Vein endothelial cell (primary cell): ENCODE data around the gene SPATA45. TPM values are rescaled to one million over a fixed set of nuclear protein-coding genes. Genes with fewer than 3 reads are reported as not detected.

Experiments used
- small RNA-seq: library from RNA; depleted of rRNA; stranded (forward); fragments of <200 nt; gene quantifications from one replicate; pipeline ENCODE3, GENCODE V24; 2012
- total RNA-seq: library from RNA; depleted of rRNA; stranded (reverse); fragments of >200 nt; gene quantifications from 2 replicates; pipeline ENCODE4 v1.2.3, GENCODE V29; 2012

SPATA45 gene
- total RNA-seq: not detected in 2 replicates

DNA sequence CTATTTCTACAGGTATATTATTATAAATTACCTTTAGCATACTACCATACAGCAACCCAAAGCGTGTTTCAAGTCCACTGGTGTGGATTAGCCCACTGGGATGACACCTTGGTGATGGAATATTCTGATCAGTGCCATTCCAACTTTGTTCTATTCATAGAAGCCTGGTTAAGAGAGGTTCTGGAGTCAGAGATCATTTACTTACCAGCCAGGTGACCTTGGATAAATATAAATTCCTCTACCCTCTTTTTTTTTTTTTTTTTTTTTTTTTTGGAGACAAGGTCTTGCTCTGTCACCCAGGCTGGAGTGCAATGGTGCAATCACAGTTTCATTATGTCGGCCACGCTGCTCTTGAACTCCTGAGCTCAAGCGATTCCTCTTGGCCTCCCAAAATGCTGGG is at the start of gene SPATA45:
SPATA45 (minus strand) TSS at position 101 of the 400 bp plus-strand sequence. CDS start 11,500 bp downstream, outside the sequence.

DNA sequence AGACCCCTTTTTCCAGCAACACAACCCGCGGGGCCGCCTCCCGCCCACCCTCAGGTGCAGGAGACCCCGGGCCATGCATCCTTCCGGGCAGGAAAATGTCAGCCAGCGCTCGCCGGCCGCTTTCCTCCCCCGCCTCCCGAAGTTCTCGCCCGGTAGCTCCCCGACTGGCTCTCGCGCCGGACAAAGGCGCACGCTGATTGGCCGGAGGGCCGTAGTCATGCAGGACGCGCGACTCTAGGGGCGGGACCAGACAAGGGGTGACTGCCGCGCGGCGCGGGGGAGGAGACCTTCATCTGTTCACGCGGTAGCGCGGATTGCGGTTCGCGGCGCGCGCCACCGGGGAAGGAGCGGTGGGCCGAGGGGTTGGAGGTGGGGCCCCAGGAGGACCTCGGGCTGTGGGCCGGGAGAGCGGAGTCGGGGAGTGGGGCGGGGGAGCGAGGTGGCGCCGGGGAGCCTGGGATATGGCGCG is 10.6 kb upstream of the SPATA45 start, which contains the start of gene FLVCR1:
FLVCR1 (plus strand) TSS at position 284 of the 469 bp plus-strand sequence; CDS start at position 462, 178 bp downstream.

DNA sequence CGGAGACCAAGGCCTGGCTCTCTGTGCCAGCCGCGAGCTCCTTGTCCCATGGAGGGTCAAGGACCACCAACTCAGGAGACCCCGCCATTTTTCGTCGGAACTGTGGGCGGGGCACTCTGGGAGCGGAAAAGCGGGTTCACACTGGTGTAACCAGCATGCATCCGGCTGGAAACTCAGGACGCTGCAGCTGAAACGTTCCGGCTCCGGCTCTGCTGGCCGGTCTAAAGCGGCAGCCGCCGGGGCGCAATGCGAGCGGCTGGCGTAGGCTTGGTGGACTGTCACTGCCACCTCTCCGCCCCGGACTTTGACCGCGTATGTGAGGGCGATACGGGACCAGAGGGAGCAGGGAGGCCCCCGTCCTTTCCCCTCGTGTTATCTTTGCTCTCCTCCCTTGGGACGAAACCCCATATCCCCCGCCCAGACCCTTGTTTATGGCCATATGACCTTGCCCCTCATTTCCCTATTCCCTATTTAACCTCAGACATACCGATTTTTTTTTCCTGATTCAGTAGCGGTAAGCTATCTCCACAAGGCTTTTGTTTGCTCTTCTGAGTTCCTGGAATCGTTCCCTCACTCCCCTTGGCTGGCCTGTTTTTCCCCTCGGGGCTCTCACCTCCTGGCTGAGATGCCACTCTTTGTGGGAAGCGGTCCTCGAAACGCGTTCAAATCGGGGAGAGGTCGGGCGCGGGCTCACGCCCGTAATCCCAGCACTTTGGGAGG is 55.6 kb downstream of the SPATA45 start, which contains the start of the genes NSL1 and TATDN3:
NSL1 (minus strand) TSS at position 102 of the 720 bp plus-strand sequence; CDS start at position 88, 14 bp downstream.
TATDN3 (plus strand) TSS at position 219 of the 720 bp plus-strand sequence; CDS start at position 247, 28 bp downstream.

Small RNAs within 50 kb of the gene (small RNA-seq; reads per million reads assigned to genes)
- gene AC104333.1: not detected
- gene AC104333.2: not detected

Other genes starting within 250 kb of the SPATA45 start
- 1.1 and 2.3 TPM in 2 replicates for gene ATF3, start 238.9 kb downstream of the SPATA45 start, total RNA-seq
- gene BATF3, start 147.8 kb downstream of the SPATA45 start, total RNA-seq: 0.33 and 1.2 TPM in 2 replicates
- gene NSL1, start 55.9 kb downstream of the SPATA45 start, total RNA-seq: 24.2 and 27.8 TPM in 2 replicates
- gene TATDN3, start 55.8 kb downstream of the SPATA45 start, total RNA-seq: 8.0 and 9.8 TPM in 2 replicates
- 6.9 and 9.5 TPM in 2 replicates for gene FLVCR1, start 10.6 kb upstream of the SPATA45 start, total RNA-seq
- under 0.01 and 0.10 TPM in 2 replicates for gene VASH2, start 102.9 kb upstream of the SPATA45 start, total RNA-seq
- gene ANGEL2, start 168.2 kb upstream of the SPATA45 start, total RNA-seq: 39.2 and 50.2 TPM in 2 replicates
- gene RPS6KC1, start 203.6 kb upstream of the SPATA45 start, total RNA-seq: 21.4 and 23.2 TPM in 2 replicates